ENCODE measurements around the gene SORBS1. TPM values are rescaled to one million over a fixed set of nuclear protein-coding genes. Genes with fewer than 3 reads are reported as not detected.
A peak's percentile ranks its signal among the peaks of the same experiment; 100 is the strongest.

SORBS1 gene
- total RNA-seq, 1 donor from 2014 or later, result 5.1 TPM

DNA sequence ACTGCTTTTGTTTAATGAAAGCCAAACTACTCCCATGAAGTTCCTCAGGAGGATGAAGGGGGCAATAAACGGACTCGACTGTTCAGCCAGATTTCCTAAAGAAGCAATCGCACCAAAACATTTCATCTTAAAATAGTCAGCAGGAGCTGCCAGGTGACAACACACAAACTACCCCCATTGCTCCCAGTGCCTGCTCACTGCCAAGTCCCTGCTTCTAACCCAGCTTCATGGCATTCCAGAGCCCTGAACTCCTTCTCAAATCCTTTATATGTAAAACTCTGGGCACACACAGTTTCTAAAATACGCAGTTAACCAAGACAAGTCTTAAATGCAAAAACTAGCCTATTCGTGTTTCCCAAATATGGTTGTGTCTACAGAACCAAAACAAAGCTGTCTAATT, 110.0 kb downstream of the SORBS1 start:
- no peak for DNase-seq (ENCODE audit: low read depth)
- H3K9me3 Mint-ChIP-seq (ENCODE audit: unreplicated experiment), result no peaks in the 10 kb centered on the region
- H3K27ac ChIP-seq (ENCODE audit: low read depth, low read length), result no peak overlapping the region
- no peaks in the 10 kb centered on the region for H3K27me3 ChIP-seq (ENCODE audit: insufficient read depth, low read length)
- H3K9me3 ChIP-seq (ENCODE audit: insufficient read depth, low read depth, low read length), result no peaks in the 10 kb centered on the region
- no peak overlapping the region for H3K4me3 Mint-ChIP-seq (ENCODE audit: unreplicated experiment)
- H3K4me2 ChIP-seq (ENCODE audit: low read length), result no peak overlapping the region
- no peak overlapping the region for H3K9ac ChIP-seq (ENCODE audit: low read length)
- H3K4me1 ChIP-seq (ENCODE audit: insufficient read depth, low read length), result peaks cover 5% of the 10 kb centered on the region
- no peaks in the 10 kb centered on the region for H3K27me3 Mint-ChIP-seq (ENCODE audit: low read depth, unreplicated experiment)
- H3K36me3 ChIP-seq (ENCODE audit: insufficient read depth, low read length), result no peaks in the 10 kb centered on the region
- no peak overlapping the region for H3K4me3 ChIP-seq (ENCODE audit: insufficient read depth, low read depth, low read length)
- no peaks in the 10 kb centered on the region for H3K36me3 Mint-ChIP-seq (ENCODE audit: low read depth, unreplicated experiment)
- no peak for FAIRE-seq
- H3K79me2 ChIP-seq (ENCODE audit: insufficient read depth, low read length), result no peaks in the 10 kb centered on the region
- H3K4me1 Mint-ChIP-seq (ENCODE audit: low read depth, unreplicated experiment), result peaks cover 10% of the 10 kb centered on the region
- H3K27ac Mint-ChIP-seq (ENCODE audit: unreplicated experiment), result peak overlapping the region; percentile 81
- H4K20me1 ChIP-seq (ENCODE audit: insufficient read depth, low read length), result no peaks in the 10 kb centered on the region
- TF ChIP-seq, protein P1, sequence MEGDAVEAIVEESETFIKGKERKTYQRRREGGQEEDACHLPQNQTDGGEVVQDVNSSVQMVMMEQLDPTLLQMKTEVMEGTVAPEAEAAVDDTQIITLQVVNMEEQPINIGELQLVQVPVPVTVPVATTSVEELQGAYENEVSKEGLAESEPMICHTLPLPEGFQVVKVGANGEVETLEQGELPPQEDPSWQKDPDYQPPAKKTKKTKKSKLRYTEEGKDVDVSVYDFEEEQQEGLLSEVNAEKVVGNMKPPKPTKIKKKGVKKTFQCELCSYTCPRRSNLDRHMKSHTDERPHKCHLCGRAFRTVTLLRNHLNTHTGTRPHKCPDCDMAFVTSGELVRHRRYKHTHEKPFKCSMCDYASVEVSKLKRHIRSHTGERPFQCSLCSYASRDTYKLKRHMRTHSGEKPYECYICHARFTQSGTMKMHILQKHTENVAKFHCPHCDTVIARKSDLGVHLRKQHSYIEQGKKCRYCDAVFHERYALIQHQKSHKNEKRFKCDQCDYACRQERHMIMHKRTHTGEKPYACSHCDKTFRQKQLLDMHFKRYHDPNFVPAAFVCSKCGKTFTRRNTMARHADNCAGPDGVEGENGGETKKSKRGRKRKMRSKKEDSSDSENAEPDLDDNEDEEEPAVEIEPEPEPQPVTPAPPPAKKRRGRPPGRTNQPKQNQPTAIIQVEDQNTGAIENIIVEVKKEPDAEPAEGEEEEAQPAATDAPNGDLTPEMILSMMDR (IDR thresholded peaks at IDR 0.05; ENCODE audit: insufficient read depth, low read depth, low read length), result no peak
- TF ChIP-seq EZH2 (IDR thresholded peaks at IDR 0.05; ENCODE audit: insufficient read depth, low read length), result no peak
- H2AFZ ChIP-seq (ENCODE audit: low read depth, low read length), result no peak overlapping the region

DNA sequence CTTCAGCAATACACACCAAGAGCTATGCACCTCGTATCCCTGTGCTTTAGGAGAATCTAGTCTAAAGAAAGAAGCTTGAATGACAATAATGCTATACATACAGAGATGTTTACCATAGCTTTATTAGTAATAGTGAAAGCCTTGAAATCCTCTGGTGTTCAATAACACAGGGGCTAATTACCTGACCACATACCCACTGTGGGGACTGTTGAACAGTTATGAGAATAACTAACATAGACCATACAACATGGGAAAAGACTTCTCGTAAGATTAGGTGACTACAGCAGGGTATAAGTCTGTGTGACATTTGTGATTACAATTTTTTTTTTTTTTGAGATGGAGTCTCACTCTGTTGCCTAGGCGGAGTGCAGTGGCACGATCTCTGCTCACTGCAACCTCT, 111.0 kb downstream of the SORBS1 start:
- no peak for FAIRE-seq
- H3K4me1 Mint-ChIP-seq (ENCODE audit: low read depth, unreplicated experiment), result peaks cover 16% of the 10 kb centered on the region
- peaks cover 12% of the 10 kb centered on the region for H3K4me1 ChIP-seq (ENCODE audit: insufficient read depth, low read length)
- H3K36me3 Mint-ChIP-seq (ENCODE audit: low read depth, unreplicated experiment), result no peaks in the 10 kb centered on the region
- H4K20me1 ChIP-seq (ENCODE audit: insufficient read depth, low read length), result no peaks in the 10 kb centered on the region
- no peak overlapping the region for H3K27ac ChIP-seq (ENCODE audit: low read depth, low read length)
- no peaks in the 10 kb centered on the region for H3K79me2 ChIP-seq (ENCODE audit: insufficient read depth, low read length)
- H3K27me3 Mint-ChIP-seq (ENCODE audit: low read depth, unreplicated experiment), result no peaks in the 10 kb centered on the region
- no peaks in the 10 kb centered on the region for H3K9me3 ChIP-seq (ENCODE audit: insufficient read depth, low read depth, low read length)
- H3K9me3 Mint-ChIP-seq (ENCODE audit: unreplicated experiment), result no peaks in the 10 kb centered on the region
- no peaks in the 10 kb centered on the region for H3K36me3 ChIP-seq (ENCODE audit: insufficient read depth, low read length)
- no peak overlapping the region for H3K27ac Mint-ChIP-seq (ENCODE audit: unreplicated experiment)
- H3K4me3 ChIP-seq (ENCODE audit: insufficient read depth, low read depth, low read length), result no peak overlapping the region
- no peak overlapping the region for H3K9ac ChIP-seq (ENCODE audit: low read length)
- no peak for DNase-seq (ENCODE audit: low read depth)
- no peak overlapping the region for H3K4me3 Mint-ChIP-seq (ENCODE audit: unreplicated experiment)
- TF ChIP-seq EZH2 (IDR thresholded peaks at IDR 0.05; ENCODE audit: insufficient read depth, low read length), result no peak
- TF ChIP-seq, protein P1 (IDR thresholded peaks at IDR 0.05; ENCODE audit: insufficient read depth, low read depth, low read length), result no peak
- no peaks in the 10 kb centered on the region for H3K27me3 ChIP-seq (ENCODE audit: insufficient read depth, low read length)
- H3K4me2 ChIP-seq (ENCODE audit: low read length), result no peak overlapping the region
- H2AFZ ChIP-seq (ENCODE audit: low read depth, low read length), result no peak overlapping the region

DNA sequence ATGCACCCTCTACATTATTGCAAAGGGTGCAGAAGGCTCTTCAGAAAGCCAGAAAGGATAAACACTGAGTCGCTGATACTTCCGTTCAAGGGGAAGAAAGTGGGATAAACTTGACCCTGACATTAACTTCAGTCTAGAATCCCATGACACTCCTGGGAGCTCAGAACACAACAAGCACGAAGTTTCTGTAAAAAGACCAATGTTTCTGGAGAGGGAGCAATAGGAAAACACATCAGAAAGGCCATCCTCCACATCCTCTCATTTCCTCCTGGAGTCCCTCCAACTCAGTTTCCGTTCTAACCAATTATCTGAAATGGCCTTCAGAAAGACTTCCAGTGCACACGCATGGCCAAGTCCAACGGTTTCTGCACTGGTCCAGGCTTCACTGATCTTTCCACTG, 113.5 kb downstream of the SORBS1 start:
- no peak overlapping the region for H3K27ac Mint-ChIP-seq (ENCODE audit: unreplicated experiment)
- FAIRE-seq, result no peak

More for the DNA sequence above, 113.5 kb downstream of the SORBS1 start:
- H3K4me3 ChIP-seq (ENCODE audit: insufficient read depth, low read depth, low read length), result no peak overlapping the region
- no peak overlapping the region for H3K9ac ChIP-seq (ENCODE audit: low read length)
- Mint-ChIP-seq H3K4me1 (ENCODE audit: low read depth, unreplicated experiment) (peaks cover 17% of the 10 kb centered on the region), H3K27me3 (ENCODE audit: low read depth, unreplicated experiment) (no peaks in the 10 kb centered on the region), H3K9me3 (ENCODE audit: unreplicated experiment) (no peaks in the 10 kb centered on the region), H3K36me3 (ENCODE audit: low read depth, unreplicated experiment) (no peaks in the 10 kb centered on the region), H3K4me3 (ENCODE audit: unreplicated experiment) (no peak overlapping the region)
- H3K27me3 ChIP-seq (ENCODE audit: insufficient read depth, low read length), result no peaks in the 10 kb centered on the region
- TF ChIP-seq EZH2 (IDR thresholded peaks at IDR 0.05; ENCODE audit: insufficient read depth, low read length), result no peak
- TF ChIP-seq, protein P1 (IDR thresholded peaks at IDR 0.05; ENCODE audit: insufficient read depth, low read depth, low read length), result no peak
- H3K27ac ChIP-seq (ENCODE audit: low read depth, low read length), result no peak overlapping the region
- H2AFZ ChIP-seq (ENCODE audit: low read depth, low read length), result no peak overlapping the region
- no peaks in the 10 kb centered on the region for H3K36me3 ChIP-seq (ENCODE audit: insufficient read depth, low read length)
- no peak overlapping the region for H3K4me2 ChIP-seq (ENCODE audit: low read length)
- DNase-seq (ENCODE audit: low read depth), result peak; percentile 39
- H4K20me1 ChIP-seq (ENCODE audit: insufficient read depth, low read length), result no peaks in the 10 kb centered on the region
- H3K4me1 ChIP-seq (ENCODE audit: insufficient read depth, low read length), result peaks cover 16% of the 10 kb centered on the region
- H3K9me3 ChIP-seq (ENCODE audit: insufficient read depth, low read depth, low read length), result no peaks in the 10 kb centered on the region
- H3K79me2 ChIP-seq (ENCODE audit: insufficient read depth, low read length), result no peaks in the 10 kb centered on the region

All from astrocyte (in vitro differentiated cells and primary cell).